Measurements from ENCODE around the gene ZNF22. TPM values are rescaled to one million over a fixed set of nuclear protein-coding genes. Genes with fewer than 3 reads are reported as not detected.

Gene ZNF22
- total and polyA plus RNA-seq, 2 of the 8 experiments (the other 6 are each of a cell fraction or from before 2014, with no cell fraction given), result 18.2 to 45.2 TPM

DNA sequence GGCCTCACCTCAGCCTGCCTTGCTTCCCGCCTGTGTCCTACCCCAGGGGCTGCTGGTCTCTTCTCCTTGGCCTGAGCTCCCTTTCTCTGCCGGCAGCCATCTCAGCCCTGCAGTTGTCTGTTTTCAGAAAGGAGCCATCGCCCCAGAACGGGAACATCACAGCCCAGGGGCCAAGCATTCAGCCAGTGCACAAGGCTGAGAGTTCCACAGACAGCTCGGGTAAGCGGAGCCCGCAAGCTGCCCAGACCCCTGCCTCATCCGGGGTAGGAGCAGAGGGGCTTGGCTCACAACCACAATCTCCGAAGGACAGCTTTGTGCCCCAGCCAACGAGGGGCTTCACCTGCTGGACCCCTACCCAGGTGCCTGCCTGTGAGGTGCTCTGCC is 16.8 kb upstream of the ZNF22 start:
- Histone ChIP-seq H3K23me2 (ENCODE audit: low read depth, low read length) (no peaks in the 10 kb centered on the region), H2AK5ac (ENCODE audit: low read depth, low read length) (no peak overlapping the region), H3K79me1 (ENCODE audit: low read depth, low read length) (no peaks in the 10 kb centered on the region), H3K79me2 (ENCODE audit: control insufficient read depth in 1 of 2, insufficient read depth in 2 of 2, low read length in 2 of 2) (no peaks in the 10 kb centered on the region), H2AFZ (ENCODE audit: low read length) (no peak overlapping the region), H3K9ac (replicated peaks in 1 of 4; ENCODE audit: extremely low read depth in 1 of 4, low read depth in 3 of 4, low read length in 3 of 4) (no peak overlapping the region), H2BK12ac (ENCODE audit: low read depth, low read length) (no peak overlapping the region), H3K18ac (ENCODE audit: extremely low read depth, low read length) (no peak overlapping the region), H4K8ac (ENCODE audit: extremely low read depth, insufficient read depth, low read length) (no peak overlapping the region), H3K27me3 (replicated peaks in 1 of 4; ENCODE audit: control insufficient read depth in 3 of 4, extremely low read depth in 1 of 4, insufficient read depth in 3 of 4, low read length in 3 of 4) (peaks cover 0 to 1% (median under 1%) of the 10 kb centered on the region in 4 experiments; a peak in 4 of 7 replicates), H4K20me1 (replicated peaks in 1 of 2; ENCODE audit: control insufficient read depth in 1 of 2, insufficient read depth in 2 of 2, low read length in 2 of 2) (no peaks in the 10 kb centered on the region), H3K4ac (replicated peaks; ENCODE audit: insufficient read length, low read depth, low read length) (no peak overlapping the region), H4K91ac (replicated peaks; ENCODE audit: insufficient read length, low read length) (no peak overlapping the region), H2BK120ac (replicated peaks; ENCODE audit: low read depth, low read length) (no peak overlapping the region), H2BK5ac (ENCODE audit: low read depth, low read length) (no peak overlapping the region), H3K36me3 (ENCODE audit: control insufficient read depth in 2 of 4, insufficient read depth in 4 of 4, low read length in 3 of 4) (peaks cover 0 to 4% (median 0%) of the 10 kb centered on the region in 4 experiments; a peak in 1 of 8 replicates), H3K4me1 (replicated peaks in 1 of 4; ENCODE audit: control insufficient read depth in 3 of 4, insufficient read depth in 4 of 4, low read length in 3 of 4) (peaks cover 12 to 30% (median 23%) of the 10 kb centered on the region in 4 experiments), H2BK15ac (ENCODE audit: low read length) (no peak overlapping the region), H3K9me3 (ENCODE audit: insufficient read depth in 2 of 2, low read depth in 1 of 2, low read length in 1 of 2) (no peaks in the 10 kb centered on the region), H3K27ac (ENCODE audit: low read depth, low read length) (no peak overlapping the region), H4K5ac (ENCODE audit: insufficient read length, low read depth, low read length) (no peak overlapping the region), H3K23ac (ENCODE audit: insufficient read length) (no peak overlapping the region), H3K14ac (ENCODE audit: insufficient read length) (no peak overlapping the region), H3K4me3 (ENCODE audit: extremely low read depth in 1 of 4, insufficient read depth in 2 of 4, low read depth in 3 of 4, low read length in 4 of 4) (no peak overlapping the region), H3K4me2 (ENCODE audit: insufficient read depth in 1 of 2, low read depth in 2 of 2, low read length in 2 of 2) (no peak overlapping the region), H2BK20ac (ENCODE audit: low read length) (no peak overlapping the region), H3K56ac (replicated peaks; ENCODE audit: insufficient read length, low read depth, low read length) (no peak overlapping the region)
- 94% methylated on average over 8 of the region's 10 CpGs; no CpG with 5 or more reads in 1 of the 2 experiments for WGBS, 2 experiments (ENCODE audit: extremely low coverage in 1 of 2, insufficient coverage in 1 of 2, insufficient read length in 1 of 2, insufficient replicate concordance in 2 of 2, low coverage in 1 of 2, low lambda C conversion rate in 2 of 2, missing lambda C conversion rate in 1 of 2)
- DNase-seq (ENCODE audit: low read depth in 1 of 2, low spot score in 2 of 2) (no peak), FAIRE-seq (no peak)
- ChIA-PET POLR2A (ENCODE audit: partially characterized antibody) (no interaction called here), CTCF (ENCODE audit: partially characterized antibody) (interaction anchor here (0.9 to 12.1 kb wide), 4 partner anchors 10 to 49 kb away, joined by 3 to 117 read pairs (median 4); no protein-coding TSS in a partner anchor)
- TF ChIP-seq, protein P1, sequence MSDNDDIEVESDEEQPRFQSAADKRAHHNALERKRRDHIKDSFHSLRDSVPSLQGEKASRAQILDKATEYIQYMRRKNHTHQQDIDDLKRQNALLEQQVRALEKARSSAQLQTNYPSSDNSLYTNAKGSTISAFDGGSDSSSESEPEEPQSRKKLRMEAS (IDR thresholded peaks at IDR 0.05), result no peak
- no peak for TF ChIP-seq CREB1 (IDR thresholded peaks at IDR 0.05)
- no peak for TF ChIP-seq RBBP5 (IDR thresholded peaks at IDR 0.05; ENCODE audit: borderline replicate concordance, low read depth, low read length)
- TF ChIP-seq KDM4A (IDR thresholded peaks at IDR 0.05; ENCODE audit: low read depth, low read length, severe bottlenecking), result no peak
- no peak for TF ChIP-seq YY1 (IDR thresholded peaks at IDR 0.05; ENCODE audit: low read depth, low read length)
- no peak for TF ChIP-seq MAFK (IDR thresholded peaks at IDR 0.05; ENCODE audit: low read depth, low read length)
- TF ChIP-seq, protein P2, sequence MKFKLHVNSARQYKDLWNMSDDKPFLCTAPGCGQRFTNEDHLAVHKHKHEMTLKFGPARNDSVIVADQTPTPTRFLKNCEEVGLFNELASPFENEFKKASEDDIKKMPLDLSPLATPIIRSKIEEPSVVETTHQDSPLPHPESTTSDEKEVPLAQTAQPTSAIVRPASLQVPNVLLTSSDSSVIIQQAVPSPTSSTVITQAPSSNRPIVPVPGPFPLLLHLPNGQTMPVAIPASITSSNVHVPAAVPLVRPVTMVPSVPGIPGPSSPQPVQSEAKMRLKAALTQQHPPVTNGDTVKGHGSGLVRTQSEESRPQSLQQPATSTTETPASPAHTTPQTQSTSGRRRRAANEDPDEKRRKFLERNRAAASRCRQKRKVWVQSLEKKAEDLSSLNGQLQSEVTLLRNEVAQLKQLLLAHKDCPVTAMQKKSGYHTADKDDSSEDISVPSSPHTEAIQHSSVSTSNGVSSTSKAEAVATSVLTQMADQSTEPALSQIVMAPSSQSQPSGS (IDR thresholded peaks at IDR 0.05; ENCODE audit: low read length), result no peak
- TF ChIP-seq NANOG (IDR thresholded peaks at IDR 0.05; ENCODE audit: insufficient read depth, low read depth, low read length, poor library complexity, severe bottlenecking), result no peak
- no peak for TF ChIP-seq POLR2AphosphoS5 (IDR thresholded peaks at IDR 0.05; ENCODE audit: low read depth, low read length)
- no peak for TF ChIP-seq TEAD4 (IDR thresholded peaks at IDR 0.05; ENCODE audit: low read depth, low read length)
- no peak for TF ChIP-seq BRCA1 (IDR thresholded peaks at IDR 0.05; ENCODE audit: low read depth, low read length)
- TF ChIP-seq SP4 (IDR thresholded peaks at IDR 0.05; ENCODE audit: low read length), result no peak
- no peak for TF ChIP-seq SUZ12 (IDR thresholded peaks at IDR 0.05; ENCODE audit: low read length)
- no peak for TF ChIP-seq SP2 (IDR thresholded peaks at IDR 0.05; ENCODE audit: low read length)
